ENCODE measurements around the gene PAX3.

The PAX3 gene

DNA sequence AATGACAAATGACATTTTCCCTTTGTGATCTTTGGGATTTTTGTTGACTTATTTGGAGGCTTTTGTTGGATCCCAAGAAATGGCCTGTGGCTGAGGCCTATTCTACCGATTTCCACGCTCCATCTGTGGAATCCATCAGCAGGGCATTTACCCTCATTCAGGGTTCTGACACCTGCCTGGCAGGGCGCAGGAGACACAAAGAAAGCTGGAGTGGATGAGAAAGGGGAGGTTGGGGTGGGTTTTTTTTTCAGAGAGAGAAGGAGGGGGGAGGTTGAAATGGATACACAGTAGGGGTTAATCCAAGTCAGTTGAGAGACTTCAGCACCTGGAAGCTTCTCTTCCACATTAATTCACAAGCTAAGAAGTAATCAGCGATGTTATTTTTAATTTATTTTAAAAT lies 59.7 kb downstream of the PAX3 start:
- TF ChIP-seq, protein P1, sequence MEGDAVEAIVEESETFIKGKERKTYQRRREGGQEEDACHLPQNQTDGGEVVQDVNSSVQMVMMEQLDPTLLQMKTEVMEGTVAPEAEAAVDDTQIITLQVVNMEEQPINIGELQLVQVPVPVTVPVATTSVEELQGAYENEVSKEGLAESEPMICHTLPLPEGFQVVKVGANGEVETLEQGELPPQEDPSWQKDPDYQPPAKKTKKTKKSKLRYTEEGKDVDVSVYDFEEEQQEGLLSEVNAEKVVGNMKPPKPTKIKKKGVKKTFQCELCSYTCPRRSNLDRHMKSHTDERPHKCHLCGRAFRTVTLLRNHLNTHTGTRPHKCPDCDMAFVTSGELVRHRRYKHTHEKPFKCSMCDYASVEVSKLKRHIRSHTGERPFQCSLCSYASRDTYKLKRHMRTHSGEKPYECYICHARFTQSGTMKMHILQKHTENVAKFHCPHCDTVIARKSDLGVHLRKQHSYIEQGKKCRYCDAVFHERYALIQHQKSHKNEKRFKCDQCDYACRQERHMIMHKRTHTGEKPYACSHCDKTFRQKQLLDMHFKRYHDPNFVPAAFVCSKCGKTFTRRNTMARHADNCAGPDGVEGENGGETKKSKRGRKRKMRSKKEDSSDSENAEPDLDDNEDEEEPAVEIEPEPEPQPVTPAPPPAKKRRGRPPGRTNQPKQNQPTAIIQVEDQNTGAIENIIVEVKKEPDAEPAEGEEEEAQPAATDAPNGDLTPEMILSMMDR (IDR thresholded peaks at IDR 0.05; ENCODE audit: low read depth, low read length, missing control alignments), result no peak
- in situ Hi-C loops (cut with HindIII; ENCODE audit: low sequenced_read_pairs), result no loop called here
- DNase-seq (ENCODE audit: low read depth), result no peak
- no peak overlapping the region for H3K4me3 ChIP-seq (ENCODE audit: low read depth, low read length)

DNA sequence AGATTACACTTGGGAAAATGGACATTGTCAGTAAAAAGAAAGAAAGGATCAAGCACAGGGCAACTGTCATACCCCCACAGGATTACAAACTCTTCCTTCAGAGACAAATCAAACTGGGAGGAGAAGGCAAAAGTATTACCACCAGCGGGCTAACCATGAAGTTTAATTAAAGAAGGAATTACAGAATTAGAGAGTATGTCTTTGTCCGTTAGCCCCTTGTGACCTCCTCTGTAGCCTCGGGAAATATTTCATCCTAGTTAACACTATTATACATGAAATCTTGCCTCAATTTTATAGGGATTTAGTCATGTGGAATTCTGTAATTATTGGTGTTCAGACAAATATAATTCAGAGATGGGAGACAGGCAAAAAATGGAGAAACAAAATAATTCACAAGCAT lies 60.7 kb downstream of the PAX3 start:
- TF ChIP-seq, protein P1 (IDR thresholded peaks at IDR 0.05; ENCODE audit: low read depth, low read length, missing control alignments), result no peak
- no peak overlapping the region for H3K4me3 ChIP-seq (ENCODE audit: low read depth, low read length)
- in situ Hi-C loops (cut with HindIII; ENCODE audit: low sequenced_read_pairs), result no loop called here
- no peak for DNase-seq (ENCODE audit: low read depth)

DNA sequence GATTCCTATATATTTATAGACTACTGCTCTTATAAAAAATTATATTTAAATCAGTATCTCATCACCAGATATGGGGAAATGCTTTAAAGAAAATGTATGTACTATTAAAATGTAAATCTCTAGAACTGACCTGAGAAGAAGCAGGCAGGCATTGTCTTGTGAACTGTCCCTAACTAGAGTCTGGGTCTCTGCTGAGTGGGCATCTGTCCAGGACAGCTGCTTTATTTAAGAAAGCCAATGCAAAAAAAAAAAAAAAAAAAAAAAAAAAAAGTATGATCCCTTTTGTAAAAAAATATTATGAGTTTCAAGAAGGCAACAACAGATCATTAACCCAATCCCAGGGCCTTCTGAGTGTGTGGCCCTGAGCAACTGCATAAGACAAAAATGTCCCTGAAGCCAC lies 66.0 kb downstream of the PAX3 start:
- no peak overlapping the region for H3K4me3 ChIP-seq (ENCODE audit: low read depth, low read length)
- DNase-seq (ENCODE audit: low read depth), result no peak
- in situ Hi-C loops (cut with HindIII; ENCODE audit: low sequenced_read_pairs), result no loop called here
- TF ChIP-seq, protein P1 (IDR thresholded peaks at IDR 0.05; ENCODE audit: low read depth, low read length, missing control alignments), result no peak

DNA sequence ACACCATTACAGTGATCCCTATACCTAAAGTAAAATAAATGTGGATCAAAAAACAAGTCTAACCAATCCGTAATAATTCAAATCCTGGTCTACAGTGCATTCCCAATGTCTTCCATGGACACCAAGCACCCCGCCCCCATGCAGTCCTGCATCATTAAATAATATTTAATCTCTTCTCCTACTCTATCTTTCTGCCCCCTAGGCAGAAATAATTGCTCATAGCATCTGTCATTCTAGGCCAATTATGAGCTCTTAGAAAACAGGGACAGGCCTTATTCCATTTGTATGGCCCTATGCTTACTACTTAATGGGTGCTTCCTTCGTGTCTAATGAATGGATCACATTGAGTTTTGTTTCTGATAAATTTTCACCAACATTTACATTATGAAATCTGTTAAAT lies 66.4 kb downstream of the PAX3 start:
- in situ Hi-C loops (cut with HindIII; ENCODE audit: low sequenced_read_pairs), result no loop called here
- no peak overlapping the region for H3K4me3 ChIP-seq (ENCODE audit: low read depth, low read length)
- no peak for DNase-seq (ENCODE audit: low read depth)
- TF ChIP-seq, protein P1 (IDR thresholded peaks at IDR 0.05; ENCODE audit: low read depth, low read length, missing control alignments), result no peak

DNA sequence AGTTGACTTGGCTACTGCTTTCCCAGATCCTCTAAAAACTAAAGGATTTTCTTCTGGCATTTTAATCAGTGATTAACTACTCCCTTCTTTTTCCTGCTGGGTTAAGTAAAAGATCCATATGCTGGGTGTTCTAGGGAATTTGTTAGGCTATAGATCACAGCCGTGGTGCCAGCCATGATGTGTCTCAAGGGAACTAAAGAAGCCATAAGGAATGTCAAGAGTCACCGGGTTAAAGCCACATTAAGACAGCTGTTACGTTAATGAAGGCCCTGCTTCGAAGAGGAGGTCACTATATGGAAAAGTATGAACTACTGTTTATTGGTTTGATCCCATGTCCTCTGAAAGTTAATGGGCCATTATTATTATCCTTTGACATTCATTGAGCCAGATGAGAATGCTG lies 70.7 kb downstream of the PAX3 start:
- in situ Hi-C loops (cut with HindIII; ENCODE audit: low sequenced_read_pairs), result no loop called here
- DNase-seq (ENCODE audit: low read depth), result no peak
- TF ChIP-seq, protein P1 (IDR thresholded peaks at IDR 0.05; ENCODE audit: low read depth, low read length, missing control alignments), result no peak
- no peak overlapping the region for H3K4me3 ChIP-seq (ENCODE audit: low read depth, low read length)

DNA sequence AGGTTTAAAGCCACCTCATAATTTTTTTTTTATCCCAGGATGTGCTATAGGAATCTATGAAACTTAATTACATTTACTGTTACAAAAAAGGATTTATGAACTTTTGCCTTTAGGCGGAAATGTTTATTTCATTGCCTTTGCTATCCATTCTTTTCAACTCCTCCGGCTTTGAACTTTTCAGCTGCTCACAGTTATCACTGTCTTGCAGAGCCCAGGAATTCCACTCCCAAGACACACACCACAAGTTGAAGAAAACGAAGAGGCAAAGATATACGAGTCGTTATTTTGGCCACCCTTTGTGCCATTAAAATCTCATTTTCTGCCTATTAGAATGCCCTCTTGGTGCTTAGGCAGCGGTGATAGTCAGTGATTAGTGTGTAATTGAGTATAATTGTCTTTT lies 80.0 kb downstream of the PAX3 start:
- H3K4me3 ChIP-seq (ENCODE audit: low read depth, low read length), result no peak overlapping the region
- TF ChIP-seq, protein P1 (IDR thresholded peaks at IDR 0.05; ENCODE audit: low read depth, low read length, missing control alignments), result no peak
- in situ Hi-C loops (cut with HindIII; ENCODE audit: low sequenced_read_pairs), result no loop called here
- DNase-seq (ENCODE audit: low read depth), result no peak

DNA sequence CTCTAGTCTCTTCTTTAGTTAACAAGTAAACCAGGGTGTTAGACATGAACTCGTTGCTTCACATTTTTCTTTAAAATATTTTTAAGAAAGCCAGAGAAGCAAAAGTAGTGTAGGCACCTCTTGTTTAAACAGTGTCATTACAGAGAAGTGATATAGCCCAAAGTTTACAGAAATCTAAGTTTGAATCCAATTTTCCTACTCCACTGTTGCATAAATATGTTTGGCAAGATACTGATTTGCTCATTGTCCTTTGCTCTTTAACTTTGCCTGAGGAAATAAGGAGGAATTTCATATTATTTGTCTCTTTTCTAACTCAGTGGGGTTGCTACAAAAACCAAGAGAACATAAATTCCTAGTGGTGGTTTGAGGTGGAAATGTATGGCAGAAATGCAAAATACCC lies 81.1 kb downstream of the PAX3 start:
- in situ Hi-C loops (cut with HindIII; ENCODE audit: low sequenced_read_pairs), result no loop called here
- no peak for DNase-seq (ENCODE audit: low read depth)
- TF ChIP-seq, protein P1 (IDR thresholded peaks at IDR 0.05; ENCODE audit: low read depth, low read length, missing control alignments), result no peak

More for the DNA sequence above, 81.1 kb downstream of the PAX3 start:
- H3K4me3 ChIP-seq (ENCODE audit: low read depth, low read length), result no peak overlapping the region

Measured in astrocyte of the cerebellum (primary cell).